Osteoblast (primary cell): Measurements from ENCODE around the gene GNAZ. TPM values are rescaled to one million over a fixed set of nuclear protein-coding genes. Genes with fewer than 3 reads are reported as not detected.

Source experiments
- DNase-seq: peaks from one replicate; pipeline ENCODE4 v3.0.0; 2011; ENCODE audit warnings: low spot score, mixed read lengths; ENCODE audit not compliant: insufficient read length; ENCODE audit errors: missing footprints
- H2AFZ ChIP-seq: 2 replicates; pipeline ENCODE4 v1.6.0; 2011; ENCODE audit warnings: mild to moderate bottlenecking, low read length
- H3K27ac ChIP-seq: 2 replicates; pipeline ENCODE4 v1.5.1; 2011; ENCODE audit warnings: mild to moderate bottlenecking, low read depth, low read length, moderate library complexity
- H3K27me3 ChIP-seq: 2 replicates; pipeline ENCODE4 v1.6.0; 2012; ENCODE audit warnings: mild to moderate bottlenecking, control low read depth, inconsistent platforms, low read length, moderate library complexity; ENCODE audit not compliant: insufficient read depth
- H3K36me3 ChIP-seq: 2 replicates; pipeline ENCODE4 v1.5.1; 2011; ENCODE audit warnings: mild to moderate bottlenecking, low read length, control low read depth, moderate library complexity; ENCODE audit not compliant: insufficient read depth
- H3K4me1 ChIP-seq: 2 replicates; pipeline ENCODE4 v1.5.1; 2011; ENCODE audit warnings: mild to moderate bottlenecking, low read length, control low read depth, moderate library complexity; ENCODE audit not compliant: insufficient read depth
- H3K4me2 ChIP-seq: 2 replicates; pipeline ENCODE4 v1.6.0; 2011; ENCODE audit warnings: mild to moderate bottlenecking, low read length; ENCODE audit not compliant: insufficient read depth
- H3K4me3 ChIP-seq: fragments of 200-600 bp; sonication (generic); 3 replicates; pipeline ENCODE4 v1.5.1; 2012; ENCODE audit warnings: mild to moderate bottlenecking, low read length, inconsistent platforms; ENCODE audit not compliant: insufficient read depth
- H3K79me2 ChIP-seq: 2 replicates; pipeline ENCODE4 v1.6.0; 2012; ENCODE audit warnings: mild to moderate bottlenecking, low read length, control low read depth, inconsistent platforms; ENCODE audit not compliant: insufficient read depth
- H3K9me3 ChIP-seq: 2 replicates; pipeline ENCODE4 v1.5.1; 2011; ENCODE audit warnings: low read depth, low read length, control low read depth
- H4K20me1 ChIP-seq: 2 replicates; pipeline ENCODE4 v1.6.0; 2012; ENCODE audit warnings: mild to moderate bottlenecking, low read length, control low read depth; ENCODE audit not compliant: insufficient read depth
- CTCF ChIP-seq: IDR thresholded peaks from 2 replicates; pipeline ENCODE4 v1.5.1; 2011; ENCODE audit warnings: mild to moderate bottlenecking, low read depth, low read length, moderate library complexity; ENCODE audit errors: extremely low read depth
- total RNA-seq: library from RNA; depleted of rRNA; stranded (reverse); fragments of >200 nt; gene quantifications from 2 replicates; pipeline ENCODE4 v1.2.3, GENCODE V29; 2012

Gene GNAZ
- total RNA-seq, 1 donor = 0.72 TPM

GRCh38 chr22:23102776-23103175 lies 32.5 kb downstream of the GNAZ start:
- H3K27ac ChIP-seq = no peak overlapping the region
- no peaks in the 10 kb centered on the region for H4K20me1 ChIP-seq
- H3K4me1 ChIP-seq = no peaks in the 10 kb centered on the region
- H3K4me2 ChIP-seq = no peak overlapping the region
- H3K4me3 ChIP-seq = no peak overlapping the region
- no peaks in the 10 kb centered on the region for H3K79me2 ChIP-seq
- no peak for DNase-seq
- H2AFZ ChIP-seq = no peak overlapping the region
- no peaks in the 10 kb centered on the region for H3K27me3 ChIP-seq
- H3K36me3 ChIP-seq = no peaks in the 10 kb centered on the region
- TF ChIP-seq CTCF = no peak
- H3K9me3 ChIP-seq = no peaks in the 10 kb centered on the region

- Histone ChIP-seq H3K27me3 (no peaks in the 10 kb centered on the region), H3K4me2 (no peak overlapping the region), H2AFZ (no peak overlapping the region), H3K27ac (no peak overlapping the region), H3K4me1 (no peaks in the 10 kb centered on the region), H4K20me1 (no peaks in the 10 kb centered on the region), H3K9me3 (no peaks in the 10 kb centered on the region), H3K36me3 (no peaks in the 10 kb centered on the region), H3K4me3 (no peak overlapping the region), H3K79me2 (no peaks in the 10 kb centered on the region)
- no peak for TF ChIP-seq CTCF
- no peak for DNase-seq
These were observed 33.1 kb downstream of the GNAZ start for GRCh38 chr22:23103199-23103954.

GRCh38 chr22:23104187-23104971 lies 34.1 kb downstream of the GNAZ start:
- H3K36me3 ChIP-seq = no peaks in the 10 kb centered on the region

More at GRCh38 chr22:23104187-23104971, 34.1 kb downstream of the GNAZ start:
- no peaks in the 10 kb centered on the region for H4K20me1 ChIP-seq
- TF ChIP-seq CTCF = no peak
- no peaks in the 10 kb centered on the region for H3K79me2 ChIP-seq
- no peaks in the 10 kb centered on the region for H3K9me3 ChIP-seq
- no peak overlapping the region for H3K4me3 ChIP-seq
- no peak overlapping the region for H3K27ac ChIP-seq
- H2AFZ ChIP-seq = no peak overlapping the region
- H3K4me1 ChIP-seq = no peaks in the 10 kb centered on the region
- H3K4me2 ChIP-seq = no peak overlapping the region
- no peak for DNase-seq
- no peaks in the 10 kb centered on the region for H3K27me3 ChIP-seq
